Measurements from ENCODE around the gene LDLRAD3. TPM values are rescaled to one million over a fixed set of nuclear protein-coding genes. Genes with fewer than 3 reads are reported as not detected.

LDLRAD3 gene
- 3.1 and 4.6 TPM in 2 replicates for total RNA-seq

DNA sequence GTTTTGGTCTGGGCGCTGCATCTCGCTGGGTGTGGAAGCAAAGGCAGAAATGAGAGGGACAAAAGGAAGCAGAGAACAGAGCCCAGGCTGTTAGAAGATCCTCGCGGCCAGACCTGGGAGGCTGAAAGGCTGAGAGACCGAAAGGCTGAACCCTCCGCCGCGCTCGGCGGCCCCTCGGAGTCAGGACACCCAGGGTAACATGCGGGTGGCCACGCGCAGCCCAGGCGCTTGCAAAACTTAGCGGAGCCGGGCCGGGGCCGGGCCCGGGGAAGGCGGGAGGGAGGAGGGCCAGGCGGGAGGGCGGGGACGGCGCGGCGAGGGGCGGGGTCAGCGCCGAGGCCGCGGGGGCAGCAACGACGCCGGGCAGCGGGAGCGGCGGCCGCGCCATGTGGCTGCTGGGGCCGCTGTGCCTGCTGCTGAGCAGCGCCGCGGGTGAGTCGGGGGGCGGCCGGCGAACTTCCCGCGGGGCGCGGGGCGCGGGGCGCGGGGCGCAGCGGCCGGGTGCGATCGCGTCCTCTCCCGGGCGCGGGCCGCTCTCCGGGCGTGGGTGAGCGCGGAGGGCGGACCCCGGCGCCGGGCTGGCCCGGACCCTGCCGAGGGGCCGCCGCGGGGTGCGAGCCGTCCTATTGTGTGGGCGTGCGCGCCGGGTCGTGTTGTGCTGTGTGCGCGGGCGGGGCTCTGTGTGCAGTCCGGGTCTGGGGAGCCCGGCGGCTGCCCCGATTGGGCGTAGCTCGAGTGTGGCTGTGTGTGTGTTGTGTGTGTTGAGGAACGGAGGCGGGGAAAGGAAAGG, at the start of gene LDLRAD3:
TSS of gene LDLRAD3 (plus strand) at position 350 of the 790 bp plus-strand sequence. CDS start at position 387, 37 bp downstream.

Small RNAs within 50 kb of the gene (small RNA-seq; reads per million reads assigned to genes)
- gene MIR3973 (ENCODE audit: low replicate concordance): not detected
